PC-9 (cell line): ENCODE measurements around the gene KDM3B.

Experiments used
- CTCF ChIP-seq: fragments of 200-600 bp; sonication (generic); conservative IDR thresholded peaks from 2 replicates; pipeline ENCODE4 v1.6.1; 2017; ENCODE audit warnings: mixed run types, antibody characterized with exemption, mild to moderate bottlenecking, moderate library complexity
- EZH2 ChIP-seq: fragments of 200-600 bp; sonication (generic); IDR thresholded peaks from 2 replicates; pipeline ENCODE4 v1.8.0; 2017; ENCODE audit warnings: antibody characterized with exemption, low read depth

- TF ChIP-seq CTCF (no peak), EZH2 (no peak)
Observed at GRCh38 chr5:138359621-138360020, 7.1 kb downstream of the KDM3B start.
